ENCODE measurements around the gene GRAMD1A. TPM values are rescaled to one million over a fixed set of nuclear protein-coding genes. Genes with fewer than 3 reads are reported as not detected.

Gene GRAMD1A
- total RNA-seq, 3 donors from 2014 or later (not counting 1 experiment from before 2014, with no cell fraction given), result 57.6 to 80.3 (median 66.6) TPM

GRCh38 chr19:35032356-35032865 lies 32.3 kb downstream of the GRAMD1A start:
- Histone ChIP-seq H3K9me3 (ENCODE audit: control insufficient read depth, insufficient read depth, low read length) (no peaks in the 10 kb centered on the region), H3K27me3 (ENCODE audit: control insufficient read depth, insufficient read depth, low read length) (peaks cover 16% of the 10 kb centered on the region), H3K27ac (ENCODE audit: low read length) (no peak overlapping the region), H3K4me3 (ENCODE audit: low read length) (no peak overlapping the region), H3K4me1 (ENCODE audit: control insufficient read depth, insufficient read depth, low read length) (peaks cover 14% of the 10 kb centered on the region), H3K36me3 (ENCODE audit: control insufficient read depth, insufficient read depth, low read length) (no peaks in the 10 kb centered on the region)
- no peak for DNase-seq
- TF ChIP-seq CTCF (IDR thresholded peaks at IDR 0.05), result no peak
- no peaks in the 10 kb centered on the region for H3K36me3 Mint-ChIP-seq
- ATAC-seq, result no peak
- peaks cover 15 to 16% of the 10 kb centered on the region in 2 donors for H3K27me3 Mint-ChIP-seq (ENCODE audit: low read depth in 2 of 2)
- peak overlapping the region; percentile 4 for H3K4me3 Mint-ChIP-seq
- peaks cover 11 to 19% of the 10 kb centered on the region in 2 donors for H3K4me1 Mint-ChIP-seq
- H3K9me3 Mint-ChIP-seq, result no peaks in the 10 kb centered on the region
- no peak overlapping the region for H3K27ac Mint-ChIP-seq
- intact Hi-C loops (cut with micrococcal nuclease), result no loop called here
- WGBS (ENCODE audit: insufficient coverage), result 94% methylated on average over 17 of the region's 17 CpGs

- Histone ChIP-seq H3K4me3 (ENCODE audit: low read length) (no peak overlapping the region), H3K4me1 (ENCODE audit: control insufficient read depth, insufficient read depth, low read length) (peaks cover 21% of the 10 kb centered on the region), H3K27ac (ENCODE audit: low read length) (no peak overlapping the region), H3K36me3 (ENCODE audit: control insufficient read depth, insufficient read depth, low read length) (no peaks in the 10 kb centered on the region), H3K27me3 (ENCODE audit: control insufficient read depth, insufficient read depth, low read length) (peaks cover 16% of the 10 kb centered on the region), H3K9me3 (ENCODE audit: control insufficient read depth, insufficient read depth, low read length) (no peaks in the 10 kb centered on the region)
- Mint-ChIP-seq H3K36me3 (no peaks in the 10 kb centered on the region), H3K9me3 (no peaks in the 10 kb centered on the region), H3K27ac (no peak overlapping the region), H3K27me3 (ENCODE audit: low read depth in 2 of 2) (peaks cover 15 to 16% of the 10 kb centered on the region in 2 donors), H3K4me1 (peaks cover 8 to 14% of the 10 kb centered on the region in 2 donors), H3K4me3 (no peak overlapping the region)
- intact Hi-C loops (cut with micrococcal nuclease), result no loop called here
- WGBS (ENCODE audit: insufficient coverage), result 91% methylated on average over 30 of the region's 30 CpGs
- no peak for DNase-seq
- no peak for ATAC-seq
- TF ChIP-seq CTCF (IDR thresholded peaks at IDR 0.05), result no peak
Measured at GRCh38 chr19:35033067-35034004, 33.2 kb downstream of the GRAMD1A start.

GRCh38 chr19:35034005-35034502 lies 33.9 kb downstream of the GRAMD1A start:
- DNase-seq (no peak), ATAC-seq (no peak)
- no peak overlapping the region for H3K27ac Mint-ChIP-seq
- Histone ChIP-seq H3K27me3 (ENCODE audit: control insufficient read depth, insufficient read depth, low read length) (peaks cover 16% of the 10 kb centered on the region), H3K4me3 (ENCODE audit: low read length) (no peak overlapping the region), H3K9me3 (ENCODE audit: control insufficient read depth, insufficient read depth, low read length) (no peaks in the 10 kb centered on the region), H3K4me1 (ENCODE audit: control insufficient read depth, insufficient read depth, low read length) (peaks cover 28% of the 10 kb centered on the region), H3K27ac (ENCODE audit: low read length) (no peak overlapping the region), H3K36me3 (ENCODE audit: control insufficient read depth, insufficient read depth, low read length) (no peaks in the 10 kb centered on the region)
- H3K4me3 Mint-ChIP-seq, result no peak overlapping the region
- H3K4me1 Mint-ChIP-seq, result peaks cover 6 to 19% of the 10 kb centered on the region in 2 donors
- H3K36me3 Mint-ChIP-seq, result no peaks in the 10 kb centered on the region
- no peak for TF ChIP-seq CTCF (IDR thresholded peaks at IDR 0.05)
- H3K9me3 Mint-ChIP-seq, result no peaks in the 10 kb centered on the region
- intact Hi-C loops (cut with micrococcal nuclease), result no loop called here
- 87% methylated on average over 17 of the region's 17 CpGs for WGBS (ENCODE audit: insufficient coverage)
- H3K27me3 Mint-ChIP-seq (ENCODE audit: low read depth in 2 of 2), result peaks cover 15 to 16% of the 10 kb centered on the region in 2 donors
